ENCODE results near the gene KAT6B.

- TF ChIP-seq PRDM10 (tag by site-specific recombination; IDR thresholded peaks at IDR 0.05): no peak
- no peak for TF ChIP-seq ZNF140 (tag by site-specific recombination; IDR thresholded peaks at IDR 0.05)
- TF ChIP-seq ZNF654 (tag by site-specific recombination; IDR thresholded peaks at IDR 0.05; ENCODE audit: low read depth): peak; percentile 20; the same call in 1 of the 2 replicates
- peak; percentile 54; the same call in 1 of the 2 replicates for TF ChIP-seq CTCF (tag by site-specific recombination; IDR thresholded peaks at IDR 0.05)
- no peak for TF ChIP-seq ZSCAN23 (tag by site-specific recombination; IDR thresholded peaks at IDR 0.05)
- TF ChIP-seq ZNF366 (tag by site-specific recombination; conservative IDR thresholded peaks at IDR 0.05): no peak
- TF ChIP-seq ZEB2 (tag by site-specific recombination; IDR thresholded peaks at IDR 0.05): no peak
- TF ChIP-seq REST (tag by site-specific recombination; IDR thresholded peaks at IDR 0.05): no peak
- no peak for TF ChIP-seq ZSCAN18 (tag by site-specific recombination; IDR thresholded peaks at IDR 0.05)
- no peak for TF ChIP-seq ZNF558 (tag by site-specific recombination; IDR thresholded peaks at IDR 0.05)
These were observed 62.7 kb downstream of the KAT6B start for GRCh38 chr10:74888962-74889661.

Data from HEK293 (cell line).